PC-3 (cell line): Measurements from ENCODE around the gene C4orf50.

Experiments used
- CTCF ChIP-seq: fragments of 300-600 bp; sonication (generic); conservative IDR thresholded peaks from 2 replicates; pipeline ENCODE4 v1.5.1; 2017; ENCODE audit warnings: antibody characterized with exemption, low read depth, mild to moderate bottlenecking, low read length
- EZH2 ChIP-seq: fragments of 300-600 bp; sonication (generic); IDR thresholded peaks from one replicate; pipeline ENCODE4 v1.6.1; 2017; ENCODE audit warnings: antibody characterized with exemption, mild to moderate bottlenecking, low read length; ENCODE audit not compliant: unreplicated experiment

GRCh38 chr4:5942947-5943346, 75.3 kb downstream of the C4orf50 start:
- TF ChIP-seq CTCF (no peak), EZH2 (no peak)
